HepG2 (cell line): Measurements from ENCODE around the gene RCOR1. TPM values are rescaled to one million over a fixed set of nuclear protein-coding genes. Genes with fewer than 3 reads are reported as not detected.
A peak's percentile ranks its signal among the peaks of the same experiment; 100 is the strongest.

Experiments
- EZH2 ChIP-seq: conservative IDR thresholded peaks from 2 replicates; pipeline ENCODE4 v1.6.1; 2012; ENCODE audit warnings: mild to moderate bottlenecking, low read depth, low read length, moderate library complexity
- HOXA9 ChIP-seq: sonication (generic); formaldehyde crosslinking; IDR thresholded peaks from 2 replicates; pipeline ENCODE4 v1.8.1; 2022; ENCODE audit warnings: missing genetic modification reagents, mild to moderate bottlenecking, moderate library complexity, borderline replicate concordance
- KDM1A ChIP-seq: IDR thresholded peaks from 2 replicates; pipeline ENCODE4 v1.6.1; 2016; ENCODE audit warnings: missing compliant biosample characterization
- KDM3A ChIP-seq: IDR thresholded peaks from 2 replicates; pipeline ENCODE4 v1.6.1; 2018; ENCODE audit warnings: low read depth, missing compliant biosample characterization
- MAZ ChIP-seq, 2 experiments: sonication (generic) in 1 of 2; formaldehyde crosslinking in 1 of 2; IDR thresholded peaks; 2 replicates each; pipeline versions ENCODE4 v1.5.0 to v1.6.1; 2012 to 2020; ENCODE audit warnings: low read depth in 2 of 2, mild to moderate bottlenecking in 2 of 2, borderline replicate concordance in 1 of 2, improper control_type of control experiment in 1 of 2, low read length in 1 of 2, missing genetic modification reagents in 1 of 2, moderate library complexity in 1 of 2
- RARG ChIP-seq: sonication (generic); formaldehyde crosslinking; IDR thresholded peaks from 2 replicates; pipeline ENCODE4 v1.4.0; 2020; ENCODE audit warnings: low read depth, mild to moderate bottlenecking, missing genetic modification reagents
- RORA ChIP-seq: sonication (generic); formaldehyde crosslinking; IDR thresholded peaks from 2 replicates; pipeline ENCODE4 v1.5.0; 2020; ENCODE audit warnings: mild to moderate bottlenecking, missing genetic modification reagents, moderate library complexity
- SP1 ChIP-seq, 2 experiments: fragments of 450-650 bp in 1 of 2; sonication (generic) in 1 of 2; formaldehyde crosslinking in 1 of 2; IDR thresholded peaks; 2 replicates each; pipeline versions ENCODE4 v1.4.0 to v1.6.1; 2016 to 2020; ENCODE audit warnings: missing genetic modification reagents in 1 of 2
- SRSF4 ChIP-seq: fragments of 200-400 bp; formaldehyde crosslinking; IDR thresholded peaks from one replicate; pipeline ENCODE4 v1.6.1; 2018; ENCODE audit warnings: mild to moderate bottlenecking, low read depth, low read length, moderate library complexity; ENCODE audit not compliant: poor library complexity, severe bottlenecking
- SSRP1 ChIP-seq: IDR thresholded peaks from 2 replicates; pipeline ENCODE4 v1.6.1; 2016; ENCODE audit warnings: control low read depth
- TEAD2 ChIP-seq: sonication (generic); formaldehyde crosslinking; IDR thresholded peaks from 2 replicates; pipeline ENCODE4 v1.9.0; 2021; ENCODE audit warnings: missing genetic modification reagents
- XBP1 ChIP-seq: sonication (generic); formaldehyde crosslinking; IDR thresholded peaks from 2 replicates; pipeline ENCODE4 v1.5.0; 2020; ENCODE audit warnings: missing genetic modification reagents
- ZBTB42 ChIP-seq: sonication (generic); formaldehyde crosslinking; IDR thresholded peaks from 2 replicates; pipeline ENCODE4 v1.5.0; 2020; ENCODE audit warnings: mild to moderate bottlenecking, missing genetic modification reagents
- ZNF552 ChIP-seq: sonication (generic); formaldehyde crosslinking; IDR thresholded peaks from 2 replicates; pipeline ENCODE4 v1.9.0; 2022; ENCODE audit warnings: missing genetic modification reagents, mild to moderate bottlenecking, borderline replicate concordance
- ZNF746 ChIP-seq: sonication (generic); formaldehyde crosslinking; IDR thresholded peaks from 2 replicates; pipeline ENCODE4 v1.8.0; 2022; ENCODE audit warnings: mild to moderate bottlenecking, missing genetic modification reagents
- ZSCAN29 ChIP-seq: sonication (generic); formaldehyde crosslinking; conservative IDR thresholded peaks from 2 replicates; pipeline ENCODE4 v1.4.0; 2020; ENCODE audit warnings: mild to moderate bottlenecking, missing genetic modification reagents
- polyA plus RNA-seq, 8 experiments: library from polyadenylated mRNA; depleted of rRNA in 3 of 8; stranded (reverse) in 7 of 8; unstranded in 1 of 8; fragments of >200 nt; fragmentation: Illumina TruSeq in 4 of 8; extraction: Trizol in 4 of 8; gene quantifications; 2 replicates each; pipeline versions ENCODE4 v1.2.1 to v1.2.3, GENCODE V29; 2011 to 2016; ENCODE audit warnings: low read depth in 4 of 8, missing spikeins in 1 of 8, mixed read lengths in 1 of 8; ENCODE audit not compliant: insufficient read depth in 1 of 8
- total RNA-seq, 5 experiments: library from RNA; depleted of rRNA; stranded (reverse); fragments of >200 nt; fragmentation: Illumina TruSeq; extraction: Trizol; gene quantifications; 2 replicates each; pipeline ENCODE4 v1.2.3, GENCODE V29; 2016; ENCODE audit warnings: low read depth in 1 of 5
- TF ChIP-seq, protein P1 (sequence below): sonication (generic); formaldehyde crosslinking; IDR thresholded peaks from 2 replicates; pipeline ENCODE4 v1.4.0; 2020; ENCODE audit warnings: missing genetic modification reagents
- TF ChIP-seq, protein P2 (sequence below): sonication (generic); formaldehyde crosslinking; IDR thresholded peaks from 2 replicates; pipeline ENCODE4 v1.8.0; 2022; ENCODE audit warnings: mild to moderate bottlenecking, missing genetic modification reagents; ENCODE audit not compliant: insufficient replicate concordance
- TF ChIP-seq, protein P3 (sequence below): sonication (generic); formaldehyde crosslinking; IDR thresholded peaks from 2 replicates; pipeline ENCODE4 v1.8.0; 2022; ENCODE audit warnings: mild to moderate bottlenecking, missing genetic modification reagents

RCOR1 gene
- total and polyA plus RNA-seq, 2 of the 13 experiments (the other 11 are each of a cell fraction or from before 2014, with no cell fraction given), result 10.2 to 11.1 TPM

DNA sequence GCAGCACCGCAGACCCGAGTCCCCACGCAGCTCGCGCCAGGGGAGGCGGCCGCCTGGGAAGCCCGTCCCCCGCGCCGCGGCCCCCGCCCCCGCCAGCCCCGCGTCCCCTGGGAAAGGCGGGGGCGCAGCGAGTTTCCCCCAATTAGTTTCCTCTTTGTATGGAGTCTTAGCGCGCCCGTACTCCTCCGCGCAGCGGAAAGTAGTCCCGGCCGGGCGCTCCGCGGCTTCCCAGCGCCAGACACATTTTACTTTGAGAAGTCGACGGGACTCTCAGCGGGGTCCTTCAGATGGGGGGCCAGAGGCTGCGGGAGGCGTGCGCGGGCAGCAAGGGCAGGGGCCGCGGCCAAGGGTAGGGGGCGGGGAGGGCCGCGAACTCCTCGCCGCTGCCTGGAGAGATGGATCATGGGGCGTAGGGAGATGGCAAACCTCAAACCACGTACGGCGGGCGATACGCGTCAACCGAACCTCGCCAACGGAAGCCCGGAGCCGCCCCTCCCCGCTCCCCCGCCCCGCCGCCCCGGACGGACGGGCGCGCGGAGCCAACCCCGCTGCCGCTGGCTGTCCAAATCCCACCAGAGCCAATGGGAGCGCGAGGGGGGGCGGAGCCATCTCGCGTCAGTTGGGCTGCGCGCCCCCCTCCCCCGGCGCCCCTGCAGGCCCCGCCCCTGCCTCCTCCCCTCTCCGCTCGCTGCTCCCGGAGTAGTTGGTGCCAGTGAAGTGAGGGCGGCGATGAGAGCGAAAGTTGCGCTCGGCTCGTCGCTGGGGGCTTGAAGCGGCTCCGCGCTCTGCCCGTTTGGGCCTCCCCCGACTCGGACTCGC lies at the start of gene RCOR1 (continued):
- no peak for TF ChIP-seq ZBTB42 (CRISPR knock-in tag)
- TF ChIP-seq TEAD2 (CRISPR knock-in tag), result no peak
- TF ChIP-seq MAZ (IDR thresholded peaks at IDR 0.05; ENCODE audit: borderline replicate concordance, low read depth, low read length), result peak; percentile 80
- peak; percentile 53; the same call in 1 of the 2 replicates for TF ChIP-seq MAZ (CRISPR knock-in tag; IDR thresholded peaks at IDR 0.05; ENCODE audit: low read depth)
- TF ChIP-seq KDM3A (CRISPR knock-in tag), result no peak
- TF ChIP-seq, protein P1, sequence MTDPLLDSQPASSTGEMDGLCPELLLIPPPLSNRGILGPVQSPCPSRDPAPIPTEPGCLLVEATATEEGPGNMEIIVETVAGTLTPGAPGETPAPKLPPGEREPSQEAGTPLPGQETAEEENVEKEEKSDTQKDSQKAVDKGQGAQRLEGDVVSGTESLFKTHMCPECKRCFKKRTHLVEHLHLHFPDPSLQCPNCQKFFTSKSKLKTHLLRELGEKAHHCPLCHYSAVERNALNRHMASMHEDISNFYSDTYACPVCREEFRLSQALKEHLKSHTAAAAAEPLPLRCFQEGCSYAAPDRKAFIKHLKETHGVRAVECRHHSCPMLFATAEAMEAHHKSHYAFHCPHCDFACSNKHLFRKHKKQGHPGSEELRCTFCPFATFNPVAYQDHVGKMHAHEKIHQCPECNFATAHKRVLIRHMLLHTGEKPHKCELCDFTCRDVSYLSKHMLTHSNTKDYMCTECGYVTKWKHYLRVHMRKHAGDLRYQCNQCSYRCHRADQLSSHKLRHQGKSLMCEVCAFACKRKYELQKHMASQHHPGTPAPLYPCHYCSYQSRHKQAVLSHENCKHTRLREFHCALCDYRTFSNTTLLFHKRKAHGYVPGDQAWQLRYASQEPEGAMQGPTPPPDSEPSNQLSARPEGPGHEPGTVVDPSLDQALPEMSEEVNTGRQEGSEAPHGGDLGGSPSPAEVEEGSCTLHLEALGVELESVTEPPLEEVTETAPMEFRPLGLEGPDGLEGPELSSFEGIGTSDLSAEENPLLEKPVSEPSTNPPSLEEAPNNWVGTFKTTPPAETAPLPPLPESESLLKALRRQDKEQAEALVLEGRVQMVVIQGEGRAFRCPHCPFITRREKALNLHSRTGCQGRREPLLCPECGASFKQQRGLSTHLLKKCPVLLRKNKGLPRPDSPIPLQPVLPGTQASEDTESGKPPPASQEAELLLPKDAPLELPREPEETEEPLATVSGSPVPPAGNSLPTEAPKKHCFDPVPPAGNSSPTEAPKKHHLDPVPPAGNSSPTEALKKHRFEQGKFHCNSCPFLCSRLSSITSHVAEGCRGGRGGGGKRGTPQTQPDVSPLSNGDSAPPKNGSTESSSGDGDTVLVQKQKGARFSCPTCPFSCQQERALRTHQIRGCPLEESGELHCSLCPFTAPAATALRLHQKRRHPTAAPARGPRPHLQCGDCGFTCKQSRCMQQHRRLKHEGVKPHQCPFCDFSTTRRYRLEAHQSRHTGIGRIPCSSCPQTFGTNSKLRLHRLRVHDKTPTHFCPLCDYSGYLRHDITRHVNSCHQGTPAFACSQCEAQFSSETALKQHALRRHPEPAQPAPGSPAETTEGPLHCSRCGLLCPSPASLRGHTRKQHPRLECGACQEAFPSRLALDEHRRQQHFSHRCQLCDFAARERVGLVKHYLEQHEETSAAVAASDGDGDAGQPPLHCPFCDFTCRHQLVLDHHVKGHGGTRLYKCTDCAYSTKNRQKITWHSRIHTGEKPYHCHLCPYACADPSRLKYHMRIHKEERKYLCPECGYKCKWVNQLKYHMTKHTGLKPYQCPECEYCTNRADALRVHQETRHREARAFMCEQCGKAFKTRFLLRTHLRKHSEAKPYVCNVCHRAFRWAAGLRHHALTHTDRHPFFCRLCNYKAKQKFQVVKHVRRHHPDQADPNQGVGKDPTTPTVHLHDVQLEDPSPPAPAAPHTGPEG (CRISPR knock-in tag), result no peak
- 0 out of 2 replicates have a peak, but pooled peaks have one; percentile 1 for TF ChIP-seq ZNF746 (CRISPR knock-in tag)
- TF ChIP-seq KDM1A, result no peak
- TF ChIP-seq XBP1, result no peak
- TF ChIP-seq RARG, result no peak
- TF ChIP-seq, protein P2, sequence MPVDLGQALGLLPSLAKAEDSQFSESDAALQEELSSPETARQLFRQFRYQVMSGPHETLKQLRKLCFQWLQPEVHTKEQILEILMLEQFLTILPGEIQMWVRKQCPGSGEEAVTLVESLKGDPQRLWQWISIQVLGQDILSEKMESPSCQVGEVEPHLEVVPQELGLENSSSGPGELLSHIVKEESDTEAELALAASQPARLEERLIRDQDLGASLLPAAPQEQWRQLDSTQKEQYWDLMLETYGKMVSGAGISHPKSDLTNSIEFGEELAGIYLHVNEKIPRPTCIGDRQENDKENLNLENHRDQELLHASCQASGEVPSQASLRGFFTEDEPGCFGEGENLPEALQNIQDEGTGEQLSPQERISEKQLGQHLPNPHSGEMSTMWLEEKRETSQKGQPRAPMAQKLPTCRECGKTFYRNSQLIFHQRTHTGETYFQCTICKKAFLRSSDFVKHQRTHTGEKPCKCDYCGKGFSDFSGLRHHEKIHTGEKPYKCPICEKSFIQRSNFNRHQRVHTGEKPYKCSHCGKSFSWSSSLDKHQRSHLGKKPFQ, result no peak
- no peak for TF ChIP-seq SP1 (IDR thresholded peaks at IDR 0.05)
- peak; percentile 71 for TF ChIP-seq SP1 (CRISPR knock-in tag; IDR thresholded peaks at IDR 0.05)
- TF ChIP-seq RORA (CRISPR knock-in tag), result no peak
- no peak for TF ChIP-seq SRSF4
- TF ChIP-seq, protein P3, sequence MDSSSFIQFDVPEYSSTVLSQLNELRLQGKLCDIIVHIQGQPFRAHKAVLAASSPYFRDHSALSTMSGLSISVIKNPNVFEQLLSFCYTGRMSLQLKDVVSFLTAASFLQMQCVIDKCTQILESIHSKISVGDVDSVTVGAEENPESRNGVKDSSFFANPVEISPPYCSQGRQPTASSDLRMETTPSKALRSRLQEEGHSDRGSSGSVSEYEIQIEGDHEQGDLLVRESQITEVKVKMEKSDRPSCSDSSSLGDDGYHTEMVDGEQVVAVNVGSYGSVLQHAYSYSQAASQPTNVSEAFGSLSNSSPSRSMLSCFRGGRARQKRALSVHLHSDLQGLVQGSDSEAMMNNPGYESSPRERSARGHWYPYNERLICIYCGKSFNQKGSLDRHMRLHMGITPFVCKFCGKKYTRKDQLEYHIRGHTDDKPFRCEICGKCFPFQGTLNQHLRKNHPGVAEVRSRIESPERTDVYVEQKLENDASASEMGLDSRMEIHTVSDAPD (CRISPR knock-in tag), result 0 out of 2 replicates have a peak, but pooled peaks have one; percentile 61
- no peak for TF ChIP-seq EZH2
- no peak for TF ChIP-seq SSRP1 (CRISPR knock-in tag)
- TF ChIP-seq HOXA9 (CRISPR knock-in tag), result no peak
- TF ChIP-seq ZNF552 (CRISPR knock-in tag), result no peak
- no peak for TF ChIP-seq ZSCAN29 (CRISPR knock-in tag)
